NCI-H774 (cell line): ENCODE data around the gene HIVEP3.

ENCODE experiments used
- DNase-seq: peaks from one replicate; lab custom pipeline; 2025; lab: John Stamatoyannopoulos, UW

The HIVEP3 gene

GRCh38 chr1:41650028-41650880 lies 268.5 kb downstream of the HIVEP3 start:
- DNase-seq, result no peak

DNA sequence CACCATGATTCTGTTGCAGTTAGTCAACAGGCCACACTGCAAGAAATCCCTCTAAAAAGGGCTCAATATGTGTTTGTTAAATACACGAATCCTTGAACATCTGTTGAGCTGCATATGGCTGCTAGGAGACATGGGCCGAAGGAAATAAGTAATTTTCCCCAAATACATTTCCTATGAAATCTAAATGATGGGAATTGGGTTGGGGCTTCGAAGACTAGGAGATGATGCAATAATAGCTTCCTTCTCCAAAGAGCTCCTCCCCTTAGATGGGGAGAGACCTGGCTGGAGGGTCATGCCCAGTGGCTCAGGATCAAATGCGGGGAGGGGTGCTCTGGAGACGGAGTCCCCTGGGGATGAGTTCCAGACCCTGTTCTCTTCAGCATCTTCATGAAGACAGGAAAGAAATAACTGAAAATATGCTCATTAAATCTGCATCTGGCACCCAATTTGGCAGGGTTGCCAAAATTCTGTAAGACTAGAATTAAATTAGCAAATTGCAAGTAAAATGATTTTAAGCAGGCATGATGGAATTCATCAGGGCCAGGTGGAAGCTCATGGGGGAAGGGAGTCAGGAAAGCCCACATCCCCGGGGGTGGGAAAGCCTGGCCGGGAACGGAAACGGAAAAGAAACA lies 269.2 kb downstream of the HIVEP3 start:
- no peak for DNase-seq

GRCh38 chr1:41648844-41649243 lies 269.9 kb downstream of the HIVEP3 start:
- no peak for DNase-seq

DNA sequence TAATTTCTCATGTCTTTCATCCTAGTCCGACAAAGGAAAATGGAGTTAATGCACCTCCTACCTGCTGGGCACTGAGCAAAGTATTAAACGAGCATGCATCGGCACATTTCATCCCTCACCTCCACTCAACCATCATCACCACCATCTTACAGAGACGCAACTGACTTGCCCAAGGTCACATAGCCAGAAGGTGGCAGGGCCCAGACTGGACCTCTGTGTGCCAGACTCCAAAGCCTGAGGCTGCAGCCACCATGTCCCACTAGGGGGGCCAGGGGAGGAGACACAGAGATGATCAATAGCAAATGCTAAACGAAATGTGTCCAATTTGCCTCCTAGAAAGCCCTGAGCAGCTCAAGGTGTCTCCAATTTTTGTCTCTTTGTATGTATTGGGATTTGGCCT lies 270.5 kb downstream of the HIVEP3 start:
- DNase-seq, result no peak

DNA sequence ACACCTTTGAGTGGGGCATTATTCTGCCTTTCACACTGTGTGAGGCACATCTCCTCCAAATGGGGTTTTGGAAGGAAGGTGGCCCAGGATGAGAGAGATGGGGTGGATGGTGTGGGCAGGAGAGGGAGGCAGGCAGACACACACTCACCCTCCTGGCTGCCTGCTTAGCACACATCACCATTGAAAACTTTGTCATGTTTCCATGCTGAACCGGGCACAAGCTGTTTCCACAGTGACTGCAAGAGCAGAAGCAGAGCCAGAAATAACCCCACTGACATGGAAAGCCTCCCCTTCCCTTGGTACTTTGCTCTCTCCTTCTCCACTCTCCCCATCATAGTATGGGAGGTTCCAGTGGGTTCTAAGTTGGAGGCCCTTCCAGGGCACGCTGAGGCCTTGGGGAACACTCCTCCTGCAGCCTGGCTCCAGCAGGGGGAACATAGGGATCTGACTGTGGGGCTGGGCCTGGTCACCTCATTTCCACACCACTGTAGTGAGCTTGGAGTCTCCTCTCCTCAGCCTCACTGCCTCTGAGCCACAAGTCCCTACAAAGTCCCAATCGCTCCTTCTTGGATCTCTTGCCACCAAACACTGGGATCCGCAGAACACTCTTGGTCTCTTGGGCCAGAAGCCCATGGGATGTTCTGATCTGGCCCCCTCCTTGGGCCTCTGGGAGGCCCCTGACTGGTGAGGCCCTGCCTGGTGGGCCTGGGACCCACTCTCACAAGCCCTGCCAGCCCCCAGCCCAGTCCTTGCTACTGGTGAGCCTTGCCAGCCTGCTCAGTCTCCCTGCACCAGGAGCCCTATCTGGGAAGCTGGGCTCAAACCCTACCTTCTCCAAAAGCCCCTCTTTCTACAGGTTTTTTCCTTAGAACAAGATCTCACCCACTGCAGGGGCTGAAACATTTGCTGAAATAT lies 271.2 kb downstream of the HIVEP3 start:
- no peak for DNase-seq

DNA sequence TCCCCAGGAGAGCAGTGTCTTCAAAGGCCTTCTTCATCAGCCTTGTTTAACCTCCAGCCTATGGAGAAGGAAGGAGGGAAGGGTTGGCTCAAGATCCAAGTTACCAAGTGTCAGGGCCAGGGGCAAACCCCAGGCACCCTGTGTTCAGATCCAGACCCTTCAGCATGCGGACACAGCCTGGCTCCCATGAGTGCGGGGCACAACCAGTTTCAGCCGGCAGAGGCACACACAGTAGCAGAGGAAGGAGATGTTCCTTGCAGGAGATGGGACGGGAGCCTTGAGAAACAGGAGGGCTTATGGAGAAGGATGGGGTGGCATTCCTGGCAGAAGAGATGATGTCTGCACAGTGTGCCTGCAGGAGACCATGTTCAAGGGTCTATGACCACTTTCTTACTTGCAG lies 272.5 kb downstream of the HIVEP3 start:
- DNase-seq, result no peak

DNA sequence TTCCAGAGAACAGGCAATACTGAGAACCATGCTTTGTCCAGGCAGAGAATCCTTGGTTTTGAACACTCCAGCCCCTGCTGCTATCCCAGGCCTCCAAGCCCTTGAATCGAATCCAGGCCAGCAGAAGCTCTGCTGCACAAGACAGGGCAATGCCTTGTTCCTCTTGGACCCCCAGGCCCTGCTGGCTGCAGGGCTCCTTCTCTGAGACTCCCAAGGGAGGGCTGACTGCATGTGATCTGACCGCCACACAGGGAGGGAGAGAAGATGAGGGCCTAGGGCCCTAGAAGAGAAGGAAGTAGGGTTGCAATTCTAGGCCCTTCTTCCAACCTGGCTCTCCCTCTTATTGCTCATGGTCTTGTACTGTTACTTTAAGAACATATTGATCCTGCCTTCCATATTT lies 273.7 kb downstream of the HIVEP3 start:
- no peak for DNase-seq

DNA sequence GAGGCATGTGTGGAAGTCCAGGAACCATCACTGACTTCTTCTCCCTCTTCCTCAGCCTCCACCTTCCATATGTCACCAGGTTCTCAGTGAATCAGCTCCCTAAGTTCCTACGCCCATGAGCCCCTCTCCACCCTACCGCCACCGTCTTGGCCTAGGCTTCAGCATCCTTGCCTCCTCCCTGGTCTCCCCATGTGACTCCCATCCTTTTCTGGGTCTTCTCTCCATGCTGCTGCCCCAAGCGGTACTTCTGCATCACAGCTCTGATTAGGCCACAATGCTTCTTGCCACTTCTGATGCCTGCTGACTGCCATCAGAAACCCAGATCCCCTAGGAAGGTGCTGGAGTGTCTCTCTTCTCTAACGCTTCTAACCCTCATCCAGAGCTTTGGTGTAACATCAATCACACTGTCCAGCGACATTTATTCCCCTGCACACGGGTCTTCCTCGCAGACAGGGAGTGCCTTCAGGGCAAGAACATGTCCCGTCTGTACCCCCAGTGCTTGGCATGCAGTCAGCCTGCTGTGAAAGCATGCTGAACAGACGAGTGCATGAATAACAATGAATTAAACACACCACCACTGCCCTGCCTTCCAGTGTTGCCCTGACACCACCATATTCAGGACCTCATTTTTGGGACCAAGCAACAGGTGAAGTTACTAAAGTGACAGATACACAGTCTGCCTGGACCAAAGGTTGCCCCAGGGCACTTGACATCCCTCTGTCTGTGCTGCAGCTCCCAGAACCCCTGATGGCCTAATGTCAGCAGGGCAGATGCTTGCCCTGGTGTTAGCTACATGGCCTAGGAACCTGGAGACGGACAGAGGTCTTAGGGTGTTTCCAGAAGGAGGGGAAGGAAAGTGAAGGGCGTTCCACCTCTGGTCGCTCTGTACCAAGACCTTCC lies 275.6 kb downstream of the HIVEP3 start:
- no peak for DNase-seq

DNA sequence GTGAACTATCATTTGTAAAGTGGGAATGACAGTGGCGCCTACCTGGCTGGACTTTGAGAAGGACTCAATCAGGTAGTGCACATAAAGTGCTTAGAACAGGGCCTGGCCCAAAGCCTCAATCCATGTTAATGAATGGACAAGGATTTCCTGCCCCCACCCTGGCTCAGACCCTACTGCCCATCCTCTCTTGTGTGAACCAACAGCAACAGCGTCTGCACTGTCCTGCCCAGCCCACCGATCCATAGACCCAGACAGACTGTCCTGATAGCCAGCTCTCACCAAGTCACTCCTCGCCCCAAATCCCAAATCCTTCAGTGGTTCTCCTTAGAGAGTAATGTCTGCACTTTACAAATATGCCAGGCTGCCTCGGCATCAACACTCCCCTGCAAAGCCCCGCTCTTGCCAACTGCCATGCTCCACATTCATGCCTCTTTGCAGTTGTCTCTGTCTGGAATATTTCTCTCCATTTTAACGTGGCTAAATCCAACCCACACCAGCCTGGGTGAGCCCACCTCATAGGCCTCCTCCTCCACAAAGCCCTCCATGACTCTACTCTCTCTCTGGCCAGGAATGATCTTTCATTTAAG lies 276.7 kb downstream of the HIVEP3 start:
- no peak for DNase-seq

GRCh38 chr1:41641475-41641814 lies 277.3 kb downstream of the HIVEP3 start:
- no peak for DNase-seq

GRCh38 chr1:41640756-41641474 lies 277.8 kb downstream of the HIVEP3 start:
- no peak for DNase-seq

GRCh38 chr1:41640141-41640751 lies 278.5 kb downstream of the HIVEP3 start:
- DNase-seq, result no peak

- no peak for DNase-seq
These were observed 279.3 kb downstream of the HIVEP3 start for GRCh38 chr1:41639332-41639936.

DNA sequence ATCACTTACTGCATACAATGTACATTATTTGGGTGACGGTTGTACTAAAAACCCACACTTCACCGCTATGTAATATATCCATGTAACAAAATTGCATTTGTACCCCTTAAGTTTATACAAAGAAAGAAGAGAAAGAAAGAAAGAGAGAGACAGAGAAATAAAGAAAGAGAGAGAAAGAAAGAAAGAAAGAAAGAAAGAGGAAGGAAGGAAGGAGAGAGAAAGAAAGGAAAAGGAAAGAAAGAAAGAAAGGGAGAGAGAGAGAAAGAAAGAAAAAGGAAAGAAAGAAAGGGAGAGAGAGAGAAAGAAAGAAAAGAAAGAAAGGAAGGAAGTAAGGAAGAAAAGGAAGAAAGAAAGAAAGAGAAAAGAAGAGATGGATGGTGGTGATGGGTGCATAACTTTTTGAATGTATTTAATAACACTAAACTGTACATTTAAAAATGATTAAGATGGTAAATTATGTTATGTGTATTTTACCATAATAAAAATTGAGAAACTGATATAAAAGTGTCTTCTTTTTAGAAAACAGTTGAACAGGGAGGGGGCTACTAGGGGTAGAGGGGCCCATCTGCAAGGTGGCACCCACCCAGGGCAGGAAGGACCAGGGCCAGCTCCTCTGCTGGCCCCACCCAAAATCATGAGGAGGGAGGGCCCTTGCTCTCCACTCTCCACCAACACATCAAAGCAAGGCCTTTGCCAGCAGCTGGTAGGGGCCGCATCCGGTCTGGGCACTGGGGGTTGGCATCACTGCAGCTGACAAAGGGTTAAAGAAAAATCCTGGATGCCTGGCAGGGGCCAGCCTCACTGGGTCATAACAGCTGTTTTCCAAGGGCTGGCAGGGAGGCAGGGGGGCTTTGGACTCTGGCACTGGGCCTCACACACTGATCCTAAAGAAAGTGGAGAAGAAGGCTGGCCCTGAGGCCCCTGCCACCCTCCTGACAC lies 280.4 kb downstream of the HIVEP3 start:
- no peak for DNase-seq

GRCh38 chr1:41637367-41637766 lies 281.4 kb downstream of the HIVEP3 start:
- no peak for DNase-seq

DNA sequence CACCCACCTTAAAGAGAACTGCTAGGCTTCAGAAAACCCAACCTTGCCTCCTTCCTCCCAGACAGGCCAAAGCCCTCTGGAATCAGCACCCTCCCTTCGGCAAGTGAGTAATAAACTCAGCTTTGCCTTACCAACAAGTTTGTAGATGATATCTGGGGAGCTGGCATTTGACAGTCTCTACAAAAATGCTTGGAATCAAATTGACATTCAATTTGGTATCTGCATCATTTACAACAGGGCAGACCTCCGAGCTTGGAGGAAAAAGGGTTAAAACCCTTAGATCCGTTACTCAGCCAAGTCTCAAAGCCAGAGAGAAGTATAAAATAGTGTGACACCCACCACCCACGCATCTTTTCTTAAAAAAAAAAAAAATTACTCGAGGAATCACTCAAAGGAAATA lies 285.0 kb downstream of the HIVEP3 start:
- DNase-seq, result no peak

- DNase-seq, result no peak
These were observed 285.7 kb downstream of the HIVEP3 start for GRCh38 chr1:41632781-41633575.

GRCh38 chr1:41631971-41632370 lies 286.8 kb downstream of the HIVEP3 start:
- no peak for DNase-seq
